GM18909 (cell line): ENCODE results near the gene ARFGAP3.

Experiments used
- ATAC-seq: cut with Tn5 transposase; IDR thresholded peaks from one replicate; pipeline ENCODE4 v1.9.1; 2021; ENCODE audit warnings: mild to moderate bottlenecking; ENCODE audit not compliant: unreplicated experiment, poor library complexity

Gene ARFGAP3

GRCh38 chr22:42884616-42885375 lies 27.7 kb upstream of the ARFGAP3 start:
- no peak for ATAC-seq

GRCh38 chr22:42883970-42884369 lies 26.9 kb upstream of the ARFGAP3 start:
- no peak for ATAC-seq

DNA sequence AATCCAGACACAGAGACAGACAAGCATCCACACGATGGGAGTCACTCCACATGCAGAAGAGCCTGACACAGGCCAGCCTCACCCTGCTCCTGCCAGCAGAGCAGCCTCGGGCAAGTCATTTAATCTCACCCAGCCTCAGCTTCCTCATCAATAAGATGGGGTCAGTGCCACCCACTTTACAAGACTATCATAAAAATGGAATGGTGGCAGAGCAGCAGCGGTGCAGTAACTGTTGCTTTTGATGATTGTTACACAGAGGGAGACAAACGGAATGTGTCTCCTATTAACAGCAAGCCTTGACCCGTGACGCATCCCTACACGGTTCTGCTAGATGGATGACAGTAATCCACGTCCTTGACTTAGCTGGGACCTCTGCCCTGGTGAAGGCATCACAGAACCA lies 26.0 kb upstream of the ARFGAP3 start:
- ATAC-seq, result no peak

DNA sequence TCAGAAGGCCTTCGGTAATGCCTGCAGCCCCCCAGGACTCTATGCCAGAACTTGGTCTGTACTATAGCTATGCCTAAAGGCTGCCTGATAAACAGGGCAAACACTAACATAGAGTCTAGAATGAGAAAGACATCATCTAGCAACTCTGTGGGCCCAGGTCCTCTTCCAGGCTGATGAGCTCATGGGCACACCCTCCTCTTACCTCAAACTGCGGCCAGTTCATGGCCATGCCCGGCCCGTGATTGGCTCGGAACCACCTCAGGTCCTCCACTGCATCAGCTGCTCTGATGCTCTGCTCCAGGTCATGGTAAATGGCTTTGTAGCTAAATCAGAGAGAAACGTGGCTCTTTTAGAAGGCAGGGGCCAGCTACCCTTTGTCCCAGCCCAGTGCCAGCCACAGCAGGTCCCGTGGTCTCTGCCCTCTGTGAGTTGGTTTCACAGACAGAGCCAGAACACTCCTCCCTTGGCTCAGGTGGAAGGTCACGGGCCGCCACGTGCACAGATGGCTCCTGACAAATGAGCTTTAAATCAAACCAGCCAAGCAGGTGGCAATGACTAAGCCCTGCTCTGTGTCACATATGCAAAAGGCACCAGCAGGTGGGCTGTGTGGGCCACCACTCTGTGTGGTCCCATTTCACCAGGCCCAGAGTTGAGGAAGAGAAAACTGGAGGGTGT lies 25.0 kb upstream of the ARFGAP3 start:
- ATAC-seq, result no peak

DNA sequence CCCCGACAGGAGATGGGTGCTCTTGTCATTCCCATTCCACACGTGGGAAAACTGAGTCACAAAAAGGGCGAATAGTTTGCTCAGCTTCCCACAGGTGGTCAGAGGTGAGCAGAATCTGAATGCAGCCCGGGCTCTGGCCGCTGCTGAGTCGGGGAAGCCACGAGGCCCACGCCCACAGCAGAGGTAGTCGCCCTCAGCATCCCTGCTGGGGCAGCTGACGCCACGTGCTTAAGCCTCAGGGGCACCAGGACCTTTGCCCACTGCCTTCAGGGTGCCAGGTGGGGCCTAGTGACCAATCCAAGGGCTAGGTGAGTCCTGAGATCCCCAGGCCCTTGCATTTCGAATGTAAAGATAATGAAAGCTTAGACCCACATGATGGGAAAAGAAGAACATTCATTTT lies 24.2 kb upstream of the ARFGAP3 start:
- ATAC-seq, result no peak

DNA sequence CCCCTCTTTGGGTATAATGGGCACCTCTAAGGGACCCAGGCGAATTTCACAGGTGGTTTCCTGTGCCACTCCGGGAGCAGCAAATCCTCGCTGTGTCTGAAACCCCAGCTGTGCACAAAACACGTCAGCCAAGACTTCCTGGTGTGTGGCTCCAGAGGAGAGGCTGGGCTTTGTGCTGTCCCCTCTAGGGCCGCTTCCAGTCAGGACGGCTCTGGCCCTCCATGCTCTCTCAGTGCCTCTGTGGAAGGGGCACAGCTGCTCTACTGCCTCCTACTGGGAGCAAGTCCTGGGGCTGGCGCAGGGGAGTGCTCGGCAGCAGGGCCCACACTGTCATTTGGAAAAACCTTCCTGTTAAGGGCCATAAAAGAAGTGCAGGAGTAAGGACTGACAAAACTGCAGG lies 23.7 kb upstream of the ARFGAP3 start:
- no peak for ATAC-seq

DNA sequence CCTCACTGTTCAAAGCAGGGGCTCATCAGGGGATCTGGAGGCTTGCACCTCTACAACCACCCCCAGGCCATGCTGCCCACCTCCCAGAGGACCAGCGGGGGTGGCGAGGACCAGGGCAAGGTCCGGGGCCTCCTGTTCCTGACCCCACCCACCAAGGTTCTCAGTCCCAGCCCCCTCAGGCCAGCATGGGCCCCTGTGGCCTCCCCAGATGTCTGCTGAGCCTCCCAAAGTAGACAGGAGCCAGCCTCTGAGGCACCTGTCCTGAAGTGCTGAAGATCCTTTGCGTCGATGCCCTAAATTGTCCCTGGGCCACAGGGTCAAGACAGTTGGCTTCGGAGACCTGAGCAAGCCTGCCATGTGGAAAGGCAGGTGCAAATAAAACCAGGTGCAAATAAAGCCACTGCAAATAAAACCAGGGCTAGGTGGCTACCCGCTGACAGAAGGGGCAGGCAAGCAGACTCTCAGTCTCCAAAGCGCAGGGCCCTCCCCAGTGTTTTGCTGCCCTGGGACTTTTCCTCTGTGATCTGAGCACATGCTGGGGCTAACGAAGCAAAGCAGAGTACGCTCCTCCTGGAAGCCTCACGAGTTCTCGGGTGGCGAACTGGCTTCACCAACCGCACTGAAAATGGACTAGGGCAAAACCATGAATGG lies 22.4 kb upstream of the ARFGAP3 start:
- ATAC-seq, result no peak

DNA sequence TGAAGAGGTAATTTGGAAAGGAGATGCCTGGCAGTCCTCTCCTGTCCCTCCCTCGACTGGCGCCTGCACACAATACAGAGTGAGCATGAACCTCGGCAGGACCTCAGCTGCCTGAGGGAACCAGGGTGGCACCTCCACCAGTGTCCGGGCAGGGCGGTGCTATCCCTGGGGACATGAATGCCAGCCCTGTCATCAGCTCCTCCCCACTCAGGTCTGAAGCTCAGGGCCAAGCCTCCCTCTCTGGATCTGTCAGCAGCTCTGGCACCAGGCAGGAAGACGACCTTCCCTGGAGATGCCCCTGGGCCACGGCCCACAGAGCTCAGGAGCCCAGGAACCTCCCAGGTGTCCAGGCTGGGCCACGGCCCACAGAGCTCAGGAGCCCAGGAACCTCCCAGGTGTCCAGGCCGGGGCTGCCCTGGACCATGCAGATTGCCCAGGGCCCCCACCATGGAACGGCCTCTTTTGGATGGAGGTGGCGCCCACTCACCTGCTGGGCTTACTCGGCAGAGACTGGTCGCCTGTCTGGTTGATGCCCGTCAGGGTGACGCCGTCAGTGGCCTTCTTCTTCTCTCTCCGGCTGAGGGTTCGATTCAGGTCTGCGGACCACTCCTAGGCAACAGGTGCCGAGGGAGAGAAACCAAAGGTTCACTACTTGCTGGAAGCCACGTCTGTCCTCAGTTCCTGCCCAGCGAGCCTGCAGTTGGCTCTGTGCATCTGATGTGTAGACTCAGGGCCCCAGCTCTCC lies 21.7 kb upstream of the ARFGAP3 start:
- ATAC-seq, result no peak

- no peak for ATAC-seq
Observed at GRCh38 chr22:42877597-42878340, 20.7 kb upstream of the ARFGAP3 start.

- ATAC-seq, result no peak
Observed at GRCh38 chr22:42877158-42877557, 20.1 kb upstream of the ARFGAP3 start.

DNA sequence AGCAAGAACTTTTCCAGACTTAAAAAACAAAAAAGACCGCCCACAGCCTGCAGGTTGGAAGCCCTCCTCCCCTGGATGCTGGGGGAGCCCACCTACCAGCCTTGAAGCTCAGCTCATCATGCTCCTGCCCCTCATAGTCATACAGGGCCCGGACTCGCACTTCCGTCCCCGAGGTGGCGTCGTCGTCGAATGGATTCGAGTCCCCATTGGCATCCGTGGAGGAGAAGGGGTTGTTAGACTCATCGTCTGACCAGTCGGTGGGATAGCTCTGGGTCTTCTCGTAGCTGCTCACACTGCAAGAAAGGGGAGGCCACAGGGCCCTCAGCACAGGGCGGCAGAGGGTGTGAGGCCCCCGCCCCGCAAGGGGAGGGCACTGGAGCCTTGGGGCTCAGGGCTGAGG lies 19.0 kb upstream of the ARFGAP3 start:
- no peak for ATAC-seq

DNA sequence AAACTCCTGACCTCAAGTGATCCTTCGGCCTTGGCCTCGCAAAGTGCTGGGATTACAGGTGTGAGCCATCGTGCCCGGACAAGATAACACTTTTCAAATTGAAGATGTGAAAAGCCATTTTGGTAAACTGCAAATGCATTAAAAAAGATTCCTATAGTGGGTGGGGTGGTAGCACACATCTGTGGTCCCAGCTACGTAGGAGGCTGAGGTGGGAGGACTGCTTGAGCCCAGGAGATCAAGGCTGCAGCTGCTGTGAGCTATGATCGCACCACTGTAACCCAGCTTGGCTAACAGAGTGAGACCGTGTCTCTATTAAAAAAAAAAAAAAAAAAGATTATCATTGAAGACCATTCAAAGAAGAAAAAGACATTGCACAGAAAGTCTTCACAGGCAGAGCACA lies 16.9 kb upstream of the ARFGAP3 start:
- no peak for ATAC-seq

- ATAC-seq, result no peak
Observed at GRCh38 chr22:42873356-42873755, 16.3 kb upstream of the ARFGAP3 start.

DNA sequence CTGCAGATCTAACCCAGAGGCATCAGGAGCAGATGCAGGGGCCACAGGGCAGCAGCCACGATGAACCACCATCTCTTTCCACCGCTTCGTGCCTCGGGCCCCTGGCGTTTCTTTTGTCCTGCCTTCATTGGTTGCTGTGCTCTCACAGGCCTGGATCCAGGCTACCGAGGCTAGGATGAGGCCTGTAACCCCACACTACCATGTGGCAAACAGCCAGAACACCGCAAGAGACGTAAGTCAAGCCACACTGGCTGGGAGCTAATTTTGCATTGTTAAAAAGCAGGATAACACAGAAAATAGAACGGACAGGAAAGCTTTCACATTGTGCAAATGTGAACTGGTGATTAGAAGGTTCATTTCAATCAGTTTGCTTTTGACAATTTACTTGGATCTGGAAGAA lies 15.7 kb upstream of the ARFGAP3 start:
- no peak for ATAC-seq

DNA sequence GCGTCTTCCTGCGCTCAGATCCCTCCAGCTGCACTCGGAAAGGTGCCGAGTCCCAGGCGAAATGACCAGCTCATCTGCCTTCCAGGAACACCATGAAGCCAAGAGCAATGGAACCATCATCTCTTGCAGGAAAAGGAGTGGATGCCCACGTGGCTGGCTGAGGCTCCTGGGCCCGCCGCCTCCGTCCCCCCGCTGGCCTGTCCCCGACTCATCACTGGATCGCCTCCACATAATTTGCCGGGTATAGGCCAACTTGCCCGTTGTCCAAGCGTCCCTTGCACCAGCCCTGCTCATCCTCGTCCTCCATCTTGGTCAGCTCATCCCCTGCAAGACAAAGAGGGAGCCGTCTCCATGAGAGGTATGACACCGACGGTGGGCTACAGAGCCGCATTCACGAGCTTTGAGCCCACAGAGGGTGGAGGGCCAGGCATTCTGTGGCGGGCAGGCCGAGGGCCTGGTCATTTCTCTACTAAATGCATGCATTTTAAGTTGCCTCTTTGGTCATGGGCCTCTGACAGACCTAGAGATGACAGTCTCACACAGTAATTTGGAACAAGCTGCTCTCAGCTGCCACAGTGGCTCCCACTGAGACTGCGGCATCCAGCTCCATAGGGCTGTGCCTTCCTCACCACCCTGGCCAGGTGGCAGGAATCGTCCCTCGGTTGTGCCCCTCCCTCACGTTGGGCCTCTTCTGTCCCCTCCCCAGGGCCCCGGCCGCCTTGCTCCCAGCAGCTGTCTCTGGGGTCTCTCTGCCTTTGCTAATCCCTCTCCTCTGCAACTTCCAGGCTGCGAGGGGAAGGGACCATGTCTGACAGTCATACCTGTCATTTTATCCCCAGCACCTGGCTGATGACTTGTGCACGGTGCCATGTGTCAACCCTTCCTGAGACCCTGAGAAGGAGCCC lies 14.3 kb upstream of the ARFGAP3 start:
- no peak for ATAC-seq

DNA sequence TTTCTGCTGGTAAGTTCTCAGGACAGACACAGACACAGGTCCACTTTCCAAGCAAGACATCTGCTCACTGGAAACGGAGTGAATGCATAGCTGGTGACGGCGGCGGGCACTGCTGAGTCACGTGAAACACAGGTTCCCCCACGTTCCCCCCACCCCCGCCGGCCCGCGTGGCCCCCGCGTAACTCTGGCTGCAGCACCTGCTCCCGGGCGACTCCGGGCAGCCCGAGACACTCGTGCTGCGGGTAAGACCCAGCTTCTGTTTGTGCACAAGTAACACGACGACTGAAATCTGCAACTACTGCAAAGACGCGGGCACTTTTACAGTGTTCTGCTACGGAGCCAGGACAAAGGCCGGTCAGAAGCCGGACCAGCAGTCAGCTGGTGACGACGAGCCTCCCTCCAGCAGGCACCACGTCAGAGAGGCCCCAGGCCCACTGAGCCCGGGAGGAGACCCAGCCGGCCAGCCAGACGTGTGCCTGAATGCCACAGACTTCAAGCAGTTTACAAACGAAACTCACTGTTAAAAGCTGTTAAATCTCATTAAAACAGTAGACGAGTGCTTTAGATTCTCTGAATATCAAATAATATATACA lies 12.9 kb upstream of the ARFGAP3 start:
- no peak for ATAC-seq

GRCh38 chr22:42869463-42869862 lies 12.4 kb upstream of the ARFGAP3 start:
- no peak for ATAC-seq

DNA sequence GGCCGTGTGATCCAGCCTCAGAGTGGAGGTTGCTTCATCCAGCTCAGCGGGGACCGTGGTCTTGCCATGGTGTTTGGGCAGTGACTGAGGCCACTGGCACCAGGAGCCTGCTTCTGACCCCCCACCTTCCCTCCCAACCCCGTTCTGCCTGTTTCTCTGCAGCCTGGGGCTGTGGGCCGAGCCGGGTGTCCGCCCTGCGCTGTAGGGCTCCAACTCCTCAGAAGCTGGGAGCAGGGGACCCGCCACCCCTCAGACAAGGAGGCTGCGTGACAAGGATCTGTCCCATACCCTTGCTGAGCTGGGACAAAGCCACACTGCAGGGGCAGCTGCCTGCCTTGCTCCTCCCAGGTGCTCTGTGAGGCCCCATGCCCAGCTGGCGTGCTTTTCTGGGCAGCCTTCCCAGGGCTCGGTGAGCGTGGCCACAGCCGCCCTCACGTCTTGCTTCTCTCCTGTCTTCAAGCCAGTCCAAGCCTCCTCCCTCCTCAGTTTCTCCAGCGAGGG lies 11.7 kb upstream of the ARFGAP3 start:
- no peak for ATAC-seq

DNA sequence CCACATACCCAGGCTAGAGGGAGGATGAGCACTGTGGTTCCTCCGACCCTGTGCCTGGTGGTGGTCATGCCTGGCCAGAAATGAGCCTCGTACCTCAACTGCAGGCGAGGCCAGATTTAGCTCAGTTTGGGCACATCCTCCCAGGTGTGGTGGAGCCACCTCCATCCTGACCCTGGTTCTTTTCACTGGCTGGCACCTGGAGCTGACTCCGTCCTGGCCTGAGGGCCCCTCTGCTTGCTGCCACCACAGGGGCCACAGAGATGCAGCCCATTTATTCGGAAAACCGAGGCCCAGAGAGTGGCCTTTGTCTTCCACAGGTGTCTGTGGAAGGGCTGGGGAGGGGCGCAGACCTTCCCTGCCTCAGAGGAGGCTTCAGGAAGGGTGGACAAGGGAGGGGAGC lies 9.0 kb upstream of the ARFGAP3 start:
- ATAC-seq, result no peak
